Prostate gland (tissue), 2 donors: ENCODE results near the gene CSNK2A3. TPM values are rescaled to one million over a fixed set of nuclear protein-coding genes. Genes with fewer than 3 reads are reported as not detected.

ENCODE experiments used
- DNase-seq: peaks from one replicate; pipeline ENCODE4 v3.0.0-alpha.2; 2019; ENCODE audit warnings: low spot score
- H3K27ac ChIP-seq, 2 donors: fragments of 200-600 bp; sonication (generic); 2 replicates each; pipeline ENCODE4 v1.5.1; 2017 to 2019
- H3K27me3 ChIP-seq: fragments of 200-600 bp; sonication (generic); replicated peaks from 2 replicates; pipeline ENCODE4 v1.5.1; 2019; ENCODE audit not compliant: insufficient read depth
- H3K36me3 ChIP-seq, 2 donors: fragments of 200-600 bp; sonication (generic); 1 replicate in 1 of 2; 2 replicates in 1 of 2; pipeline versions ENCODE4 v1.5.1 to v1.8.1; 2017 to 2019
- H3K4me1 ChIP-seq: fragments of 200-600 bp; sonication (generic); replicated peaks from 2 replicates; pipeline ENCODE4 v1.5.1; 2019
- H3K4me3 ChIP-seq, 2 donors: fragments of 200-600 bp; sonication (generic); 2 replicates each; pipeline ENCODE4 v1.5.1; 2017 to 2019
- H3K9me3 ChIP-seq: fragments of 200-600 bp; sonication (generic); 2 replicates; pipeline ENCODE4 v1.5.1; 2017
- POLR2A ChIP-seq: fragments of 450-650 bp; IDR thresholded peaks from one replicate; pipeline ENCODE4 v1.6.1; 2016; ENCODE audit warnings: antibody characterized with exemption, mild to moderate bottlenecking
- POLR2AphosphoS5 ChIP-seq: sonication (generic); formaldehyde crosslinking; IDR thresholded peaks from one replicate; pipeline ENCODE4 v1.6.1; 2017; ENCODE audit warnings: antibody characterized with exemption
- WGBS: methylation state at CpG from one replicate; pipeline ENCODE4 v1.1.5; 2018; 5-methylcytosine and 5-hydroxymethylcytosine counted together
- intact Hi-C: fragments of 100-400 bp; cut with DNase I; formaldehyde crosslinking; loops from one replicate; pipeline ENCODE4 v1.14.2; 2022
- total RNA-seq, 2 donors: library from RNA; depleted of rRNA; stranded (reverse); fragments of >200 nt; gene quantifications; one replicate each; pipeline ENCODE4 v1.1.0, GENCODE V29; 2016
- TF ChIP-seq, protein P1 (sequence below), 4 experiments: fragments of 200-600 bp in 2 of 4; fragments of 450-650 bp in 2 of 4; sonication (generic) in 2 of 4; IDR thresholded peaks; 1 replicate in 3 of 4; 2 replicates in 1 of 4; pipeline ENCODE4 v1.5.1; 2016 to 2019; ENCODE audit warnings: antibody characterized with exemption in 4 of 4, mild to moderate bottlenecking in 2 of 4, moderate library complexity in 2 of 4

Gene CSNK2A3
- total RNA-seq, 2 donors from 2014 or later = 1.1 to 3.0 TPM

DNA sequence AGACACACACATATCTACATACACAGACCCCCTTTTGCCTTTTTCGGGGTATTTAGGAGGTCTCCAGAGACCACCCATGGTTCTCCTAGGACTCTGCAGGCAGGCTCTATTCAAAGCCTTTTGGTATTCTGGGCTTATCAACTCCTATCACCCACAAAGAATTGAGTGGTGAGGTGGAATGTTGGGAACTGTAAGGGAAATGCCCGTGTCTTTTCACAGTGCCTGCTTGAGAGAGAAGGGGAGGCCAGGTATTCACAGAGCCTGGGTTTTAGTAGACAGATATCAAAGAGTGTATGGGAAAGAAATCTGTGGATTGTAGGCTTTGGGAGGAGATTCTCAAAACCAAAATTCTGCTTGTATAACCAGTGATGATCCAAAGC, 44.0 kb upstream of the CSNK2A3 start:
- no peaks in the 10 kb centered on the region for H3K9me3 ChIP-seq
- no peaks in the 10 kb centered on the region for H3K4me1 ChIP-seq
- intact Hi-C loops = no loop called here
- no peaks in the 10 kb centered on the region for H3K36me3 ChIP-seq
- TF ChIP-seq, protein P1, sequence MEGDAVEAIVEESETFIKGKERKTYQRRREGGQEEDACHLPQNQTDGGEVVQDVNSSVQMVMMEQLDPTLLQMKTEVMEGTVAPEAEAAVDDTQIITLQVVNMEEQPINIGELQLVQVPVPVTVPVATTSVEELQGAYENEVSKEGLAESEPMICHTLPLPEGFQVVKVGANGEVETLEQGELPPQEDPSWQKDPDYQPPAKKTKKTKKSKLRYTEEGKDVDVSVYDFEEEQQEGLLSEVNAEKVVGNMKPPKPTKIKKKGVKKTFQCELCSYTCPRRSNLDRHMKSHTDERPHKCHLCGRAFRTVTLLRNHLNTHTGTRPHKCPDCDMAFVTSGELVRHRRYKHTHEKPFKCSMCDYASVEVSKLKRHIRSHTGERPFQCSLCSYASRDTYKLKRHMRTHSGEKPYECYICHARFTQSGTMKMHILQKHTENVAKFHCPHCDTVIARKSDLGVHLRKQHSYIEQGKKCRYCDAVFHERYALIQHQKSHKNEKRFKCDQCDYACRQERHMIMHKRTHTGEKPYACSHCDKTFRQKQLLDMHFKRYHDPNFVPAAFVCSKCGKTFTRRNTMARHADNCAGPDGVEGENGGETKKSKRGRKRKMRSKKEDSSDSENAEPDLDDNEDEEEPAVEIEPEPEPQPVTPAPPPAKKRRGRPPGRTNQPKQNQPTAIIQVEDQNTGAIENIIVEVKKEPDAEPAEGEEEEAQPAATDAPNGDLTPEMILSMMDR (IDR thresholded peaks at IDR 0.05) = no peak
- DNase-seq = no peak
- no peaks in the 10 kb centered on the region for H3K27me3 ChIP-seq
- no peak overlapping the region for H3K27ac ChIP-seq
- WGBS = 85% methylated on average over 2 of the region's 2 CpGs
- H3K4me3 ChIP-seq = no peak overlapping the region

DNA sequence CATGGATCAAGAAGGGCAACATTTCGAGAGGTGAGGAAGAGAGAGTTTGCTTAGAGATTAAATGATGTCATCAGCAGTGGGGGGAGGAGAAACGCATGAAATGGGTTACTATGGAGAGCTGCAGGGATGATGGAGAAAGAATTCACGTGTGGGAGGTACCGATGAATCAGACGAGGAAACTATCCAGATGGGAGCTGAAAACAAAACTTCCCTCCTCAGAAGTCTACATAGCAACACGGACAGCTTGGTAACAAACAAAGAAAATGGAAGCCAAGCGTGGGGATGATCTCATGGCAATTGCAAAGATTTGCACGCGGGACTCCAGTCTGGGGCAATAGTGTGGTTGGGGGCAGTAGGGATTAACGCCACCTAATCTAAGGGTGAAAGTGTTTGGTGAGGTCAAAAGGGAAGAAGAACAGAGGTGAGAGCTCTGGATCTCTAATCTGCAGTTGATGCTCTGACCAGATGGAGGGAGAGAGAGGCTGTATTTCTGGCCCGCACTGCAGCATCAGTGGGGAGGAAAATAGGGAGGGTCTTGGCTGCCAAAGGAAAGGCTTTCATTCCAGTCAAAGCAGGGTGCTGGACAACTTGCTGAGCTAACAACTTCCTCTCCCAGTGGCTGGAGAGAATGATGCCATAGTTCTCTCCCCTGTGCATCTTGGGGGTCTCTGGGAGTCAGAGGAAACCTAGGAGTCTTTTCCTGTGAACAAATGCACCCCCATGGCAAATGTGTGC, 43.4 kb upstream of the CSNK2A3 start:
- intact Hi-C loops = no loop called here
- WGBS = 67% methylated on average over 11 of the region's 11 CpGs
- no peak overlapping the region for H3K27ac ChIP-seq
- TF ChIP-seq, protein P1 (IDR thresholded peaks at IDR 0.05) = no peak
- TF ChIP-seq POLR2A (no peak), POLR2AphosphoS5 (no peak)
- H3K4me1 ChIP-seq = no peaks in the 10 kb centered on the region
- no peak for DNase-seq
- H3K27me3 ChIP-seq = no peaks in the 10 kb centered on the region
- H3K4me3 ChIP-seq = no peak overlapping the region
- H3K9me3 ChIP-seq = no peaks in the 10 kb centered on the region
- no peaks in the 10 kb centered on the region for H3K36me3 ChIP-seq

DNA sequence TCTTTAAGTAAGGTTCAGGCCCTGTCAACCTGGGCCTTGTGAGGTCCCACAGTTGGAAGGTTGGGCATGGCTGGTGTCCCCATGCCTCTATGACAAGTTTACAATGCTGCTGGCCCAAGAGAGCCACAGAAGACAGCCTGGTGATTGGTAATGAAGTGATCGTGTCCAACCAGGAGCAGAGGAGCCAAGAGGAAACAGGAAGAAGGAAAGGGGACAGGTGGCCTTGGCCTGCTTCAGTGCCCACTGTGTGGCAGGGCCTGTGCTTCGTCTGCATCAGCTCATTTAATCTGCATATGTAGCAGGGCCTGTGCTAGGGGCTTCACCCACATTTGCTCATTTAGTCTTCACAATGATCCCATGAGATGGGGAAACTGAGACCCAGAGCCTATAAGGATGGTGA, 42.1 kb upstream of the CSNK2A3 start:
- Histone ChIP-seq H3K36me3 (no peaks in the 10 kb centered on the region), H3K9me3 (no peaks in the 10 kb centered on the region), H3K27me3 (no peaks in the 10 kb centered on the region), H3K4me3 (no peak overlapping the region), H3K27ac (no peak overlapping the region), H3K4me1 (no peaks in the 10 kb centered on the region)
- 96% methylated on average over 2 of the region's 2 CpGs for WGBS
- DNase-seq = no peak
- no peak for TF ChIP-seq POLR2A
- TF ChIP-seq, protein P1 (IDR thresholded peaks at IDR 0.05) = no peak
- no peak for TF ChIP-seq POLR2AphosphoS5
- intact Hi-C loops = no loop called here

DNA sequence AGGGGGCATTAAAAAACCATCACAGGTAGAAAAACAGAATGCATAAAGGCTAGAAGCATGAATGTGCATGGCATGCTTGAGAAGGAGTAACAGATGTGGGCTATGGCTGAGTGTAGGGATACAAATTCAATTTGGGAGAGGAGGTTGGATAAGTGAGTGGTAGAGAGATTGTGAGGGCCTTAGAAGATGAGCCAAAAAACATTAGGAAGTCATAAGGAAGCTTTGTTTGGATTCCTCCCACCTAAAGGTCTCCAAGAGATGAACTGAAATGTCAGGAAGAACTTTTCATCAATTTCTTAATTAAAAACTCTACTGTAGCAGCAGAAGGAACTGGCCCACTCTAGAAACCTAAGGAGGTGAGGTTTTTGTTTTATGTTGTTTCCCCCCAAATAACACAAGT, 41.2 kb upstream of the CSNK2A3 start:
- no peaks in the 10 kb centered on the region for H3K27me3 ChIP-seq
- DNase-seq = no peak
- intact Hi-C loops = no loop called here
- no peaks in the 10 kb centered on the region for H3K4me1 ChIP-seq
- no peak for TF ChIP-seq POLR2AphosphoS5
- no peak for TF ChIP-seq POLR2A
- TF ChIP-seq, protein P1 (IDR thresholded peaks at IDR 0.05) = no peak
- no peak overlapping the region for H3K4me3 ChIP-seq
- no peak overlapping the region for H3K27ac ChIP-seq
- no peaks in the 10 kb centered on the region for H3K36me3 ChIP-seq
- no peaks in the 10 kb centered on the region for H3K9me3 ChIP-seq

DNA sequence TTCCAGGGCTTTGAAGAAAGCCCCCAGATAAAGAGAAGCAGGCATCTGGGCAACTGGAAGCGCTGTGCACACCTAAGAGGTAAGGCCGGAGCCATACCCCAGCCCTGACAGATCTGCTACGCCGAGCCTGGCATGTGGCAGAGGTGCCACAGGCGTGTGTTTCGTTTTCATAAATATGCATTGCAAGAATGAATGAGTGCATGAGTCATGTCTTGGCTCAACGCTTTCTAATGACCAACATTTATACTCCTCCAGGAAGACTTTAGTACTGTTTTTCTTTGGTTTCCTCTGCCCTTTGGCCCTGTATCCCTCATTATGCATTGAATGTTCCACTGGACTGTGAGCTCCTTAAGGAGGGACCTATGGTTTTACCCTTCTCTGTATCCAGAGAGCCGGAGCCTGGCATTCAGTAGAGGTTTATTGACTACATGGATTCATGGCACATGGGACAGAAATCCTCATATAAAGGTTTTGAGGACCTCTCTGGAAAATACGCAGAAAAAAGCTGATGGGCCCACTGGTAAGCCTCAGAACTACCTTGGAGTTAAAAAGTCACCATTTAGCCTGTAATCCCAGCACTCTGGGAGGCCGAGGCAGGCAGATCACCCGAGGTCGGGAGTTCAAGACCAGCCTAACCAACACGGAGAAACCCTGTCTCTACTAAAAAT, 38.9 kb upstream of the CSNK2A3 start:
- no peaks in the 10 kb centered on the region for H3K4me1 ChIP-seq
- intact Hi-C loops = no loop called here
- no peaks in the 10 kb centered on the region for H3K9me3 ChIP-seq
- 82% methylated on average over 13 of the region's 13 CpGs for WGBS
- no peak overlapping the region for H3K4me3 ChIP-seq
- no peak overlapping the region for H3K27ac ChIP-seq
- H3K36me3 ChIP-seq = no peaks in the 10 kb centered on the region
- TF ChIP-seq POLR2A (no peak), POLR2AphosphoS5 (no peak)
- TF ChIP-seq, protein P1 (IDR thresholded peaks at IDR 0.05) = no peak
- DNase-seq = no peak
- H3K27me3 ChIP-seq = no peaks in the 10 kb centered on the region
